SKM-1 treated with dmso at 0.1 percent for 144 hours (cell line): ENCODE results near the gene SPECC1L.

Experiments used
- DNase-seq: peaks from one replicate; lab custom pipeline; 2025; ENCODE audit not compliant: unreplicated experiment; lab: John Stamatoyannopoulos, UW

The SPECC1L gene

DNA sequence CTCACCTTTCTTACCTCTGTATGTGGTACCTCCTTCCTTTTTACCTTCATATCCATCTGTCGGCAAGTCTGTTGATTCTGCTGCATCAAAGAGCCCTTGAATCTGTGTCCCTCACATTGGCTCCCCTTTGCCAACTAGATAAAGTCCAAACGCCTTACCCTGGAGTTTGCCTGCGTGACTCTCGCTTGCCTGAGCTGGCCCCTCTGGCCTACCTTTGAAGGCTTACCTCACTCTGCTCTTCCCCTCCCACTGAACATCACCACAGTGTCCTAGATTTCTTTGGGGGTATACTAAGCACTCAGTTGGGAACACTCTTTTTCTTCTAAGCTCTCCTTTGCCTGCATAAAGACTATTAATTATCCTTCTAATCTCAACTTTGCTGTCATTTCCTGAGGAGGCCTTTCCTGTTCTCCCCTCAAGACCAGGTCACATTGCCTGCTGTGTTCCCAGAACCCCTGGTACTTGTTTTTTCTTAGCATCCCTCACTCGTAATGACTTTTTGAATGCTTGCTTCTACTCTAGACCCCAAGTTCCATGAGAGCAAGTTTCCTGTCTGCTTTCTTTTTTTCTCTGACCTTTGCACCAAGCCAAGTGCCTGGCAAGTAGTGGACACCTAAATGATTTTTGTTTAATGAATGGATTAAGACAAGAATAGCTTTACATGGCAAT is 89.0 kb downstream of the SPECC1L start:
- no peak for DNase-seq

DNA sequence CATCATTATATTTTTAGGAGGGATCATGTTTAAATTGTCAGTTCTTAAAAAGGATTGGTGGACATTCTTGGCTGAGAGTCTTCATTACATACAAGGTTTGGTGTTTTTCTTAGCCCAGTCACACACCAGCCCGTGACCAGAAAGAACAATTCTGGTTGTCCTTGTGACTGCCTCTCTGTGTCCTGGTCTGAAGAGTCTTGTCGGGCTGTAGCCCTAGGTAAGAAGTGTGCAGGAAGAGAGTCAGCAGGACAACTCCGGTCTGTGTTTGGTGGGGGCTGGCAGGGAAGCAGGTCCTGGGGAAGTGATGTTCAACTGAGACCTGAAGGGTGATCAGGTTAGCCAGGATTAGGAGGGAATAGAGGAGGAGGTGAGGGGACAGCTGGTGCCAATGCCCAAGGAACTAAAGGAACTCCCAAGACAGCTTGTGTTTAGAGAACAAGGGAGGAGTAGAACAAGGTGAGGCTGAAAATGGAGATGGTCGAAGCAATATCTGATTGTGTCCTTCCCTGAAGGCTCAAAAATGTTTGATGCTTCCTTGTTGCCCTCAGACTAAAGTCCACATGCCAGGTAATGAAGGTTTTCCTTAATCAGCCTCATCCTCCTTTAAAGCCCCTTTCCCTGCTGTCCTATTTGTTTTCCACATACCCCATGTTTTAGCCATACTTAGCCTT is 91.5 kb downstream of the SPECC1L start:
- DNase-seq = no peak

DNA sequence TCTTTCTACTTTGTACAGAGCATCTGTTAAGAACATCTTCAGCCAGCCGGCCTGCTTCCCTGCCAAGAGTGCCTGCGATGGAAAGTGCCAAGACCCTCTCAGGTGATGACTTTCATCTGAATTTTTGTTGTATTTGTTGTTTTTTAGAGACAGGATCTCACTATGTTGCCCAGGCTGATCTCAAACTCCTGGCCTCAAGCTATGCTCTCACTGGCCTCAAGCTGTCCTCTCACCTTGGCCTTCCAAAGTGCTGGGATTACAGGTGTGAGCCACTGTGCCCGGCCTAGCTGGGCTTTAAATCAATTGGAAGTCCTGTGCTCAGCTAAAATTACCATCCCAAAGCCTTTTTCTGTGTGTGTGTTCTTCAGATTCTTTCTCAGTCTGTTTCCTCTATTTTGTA is 92.6 kb downstream of the SPECC1L start:
- DNase-seq = no peak

DNA sequence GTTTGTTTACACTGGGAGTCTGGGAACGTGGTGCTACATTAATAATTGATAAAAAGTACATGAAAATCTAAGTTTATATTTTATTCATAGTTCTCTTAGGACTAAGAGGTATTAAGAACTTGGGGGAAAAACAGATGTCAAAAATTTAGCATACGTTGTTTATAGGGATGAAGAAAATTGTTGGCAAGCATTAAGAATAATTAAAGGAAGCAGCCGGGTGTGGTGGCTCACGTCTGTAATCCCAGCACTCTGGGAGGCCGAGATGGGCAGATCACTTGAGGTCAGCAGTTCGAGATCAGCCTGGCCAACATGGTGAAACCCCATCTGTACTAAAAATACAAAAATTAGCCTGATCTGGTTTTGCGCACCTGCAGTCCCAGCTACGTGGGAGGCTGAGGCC is 96.1 kb downstream of the SPECC1L start:
- DNase-seq = no peak

DNA sequence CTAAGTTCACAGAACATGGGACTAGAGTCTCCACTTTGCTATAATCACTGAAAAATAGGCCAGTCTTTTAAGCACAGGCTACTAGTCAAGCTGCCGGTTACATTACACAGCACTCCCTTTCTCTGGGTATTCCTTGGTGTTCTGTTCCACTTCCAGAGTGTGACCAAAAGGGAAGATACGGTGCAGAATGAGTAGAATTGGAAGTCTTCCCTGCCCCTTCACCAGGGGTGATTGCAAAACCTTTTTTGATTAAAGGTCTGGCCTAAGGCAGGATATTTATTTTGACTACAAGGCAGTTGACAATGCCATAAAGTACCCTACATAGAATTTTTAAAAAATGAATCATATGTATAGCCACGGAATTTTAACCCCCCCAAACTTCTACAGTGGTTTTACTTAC is 97.2 kb downstream of the SPECC1L start:
- DNase-seq = no peak

DNA sequence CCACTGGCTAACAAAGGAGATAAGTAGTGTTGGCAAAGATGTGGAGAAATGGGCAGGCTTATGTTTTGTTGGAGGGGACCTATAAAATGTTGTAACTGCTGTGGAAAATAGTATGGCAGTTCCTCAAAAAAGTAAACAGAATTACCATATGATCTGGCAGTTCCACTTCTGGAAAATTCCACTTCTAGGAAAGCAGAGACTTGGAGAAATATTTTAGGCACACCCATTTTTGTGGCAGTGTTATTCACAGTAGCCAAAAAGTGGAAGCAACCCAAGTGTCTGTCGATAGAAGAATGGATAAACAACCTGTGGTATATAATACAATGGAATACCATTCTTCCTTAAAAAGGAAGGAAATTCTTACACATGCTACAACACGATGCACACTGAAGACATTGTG is 99.8 kb downstream of the SPECC1L start:
- no peak for DNase-seq

DNA sequence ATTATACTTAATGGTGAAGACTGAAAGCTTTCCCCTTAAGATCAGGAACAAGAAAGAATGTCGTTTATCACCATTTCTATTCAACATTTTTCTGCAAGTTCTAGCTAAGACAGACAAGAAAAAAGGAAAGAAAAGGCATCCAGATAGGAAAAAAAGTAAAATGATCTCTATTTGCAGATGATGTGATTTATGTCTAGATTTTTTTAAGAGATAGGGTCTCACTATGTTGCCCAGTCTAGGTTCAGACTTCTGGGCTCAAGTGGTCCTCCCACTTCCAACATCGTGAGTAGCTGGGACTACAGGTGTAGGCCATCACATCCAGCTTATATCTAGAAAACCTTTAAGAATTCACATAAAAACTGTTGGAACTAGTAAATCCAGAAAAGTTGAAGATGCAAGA is 105.4 kb downstream of the SPECC1L start:
- DNase-seq = no peak

DNA sequence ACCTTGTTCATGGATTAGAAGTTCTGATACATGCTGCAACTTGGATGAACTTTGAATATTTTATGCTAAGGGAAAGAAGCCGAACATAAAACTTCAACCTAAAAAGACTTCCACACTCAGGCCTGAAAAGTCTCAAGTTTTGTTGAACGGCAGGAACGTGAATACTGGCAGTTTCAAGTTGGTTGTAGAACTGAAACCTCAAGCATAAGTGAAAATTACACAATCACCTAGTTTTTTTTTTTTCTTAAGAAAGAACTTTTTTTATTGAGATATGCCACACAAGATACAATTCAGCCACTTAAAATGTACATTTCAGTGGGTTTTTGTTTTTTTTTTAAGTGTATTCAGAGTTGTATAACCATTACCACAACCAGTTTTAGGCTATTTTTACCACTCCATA is 106.0 kb downstream of the SPECC1L start:
- DNase-seq = no peak

DNA sequence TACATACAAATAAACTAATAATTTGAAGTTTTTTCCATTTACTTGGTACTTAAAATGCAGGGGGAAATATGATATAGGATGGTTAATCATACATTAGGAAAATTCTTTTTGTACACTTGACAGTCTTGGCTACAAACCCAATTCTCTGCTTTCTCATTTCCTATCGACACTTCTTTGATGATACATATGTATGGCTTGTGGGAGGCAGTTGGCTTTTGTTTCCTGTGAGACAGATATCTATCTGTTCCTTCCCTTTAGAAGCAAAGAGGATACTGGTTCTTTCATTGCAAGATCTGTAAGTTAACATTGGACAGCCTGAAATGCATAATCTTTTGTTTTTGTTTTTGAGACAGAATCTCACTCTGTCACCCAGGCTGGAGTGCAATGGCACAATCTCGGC is 108.9 kb downstream of the SPECC1L start:
- no peak for DNase-seq

DNA sequence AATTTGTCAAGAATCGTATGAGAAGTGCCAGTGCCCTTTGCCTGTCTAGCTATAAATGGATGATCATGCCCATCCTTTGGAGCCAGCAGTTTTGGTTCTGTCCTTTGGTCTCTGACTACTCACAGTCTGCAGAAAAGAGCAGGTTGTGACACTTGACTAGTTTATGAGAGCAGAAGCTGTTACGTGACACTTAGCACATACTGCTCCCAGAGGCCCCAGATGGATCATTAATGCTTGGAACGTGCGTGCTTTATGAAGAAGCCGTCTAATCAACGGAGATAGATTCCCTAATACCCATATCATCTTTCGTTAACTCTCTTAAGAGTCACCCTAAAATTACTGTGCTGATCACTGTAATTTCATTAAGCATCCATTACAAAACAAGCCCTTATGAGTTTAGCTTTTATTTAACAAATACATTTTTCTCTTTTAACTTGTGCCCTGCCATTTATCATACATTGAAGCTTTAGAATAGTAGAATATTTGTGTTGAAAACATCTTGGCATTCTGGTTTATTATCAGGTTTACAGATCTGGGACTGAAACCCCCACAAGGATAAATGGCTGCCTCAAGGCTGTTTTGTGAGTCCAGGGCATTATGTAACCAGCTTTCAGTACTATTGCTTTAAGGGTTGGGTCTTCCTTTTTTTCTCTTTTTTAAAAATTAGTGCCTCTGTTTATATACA is 109.7 kb downstream of the SPECC1L start:
- no peak for DNase-seq

DNA sequence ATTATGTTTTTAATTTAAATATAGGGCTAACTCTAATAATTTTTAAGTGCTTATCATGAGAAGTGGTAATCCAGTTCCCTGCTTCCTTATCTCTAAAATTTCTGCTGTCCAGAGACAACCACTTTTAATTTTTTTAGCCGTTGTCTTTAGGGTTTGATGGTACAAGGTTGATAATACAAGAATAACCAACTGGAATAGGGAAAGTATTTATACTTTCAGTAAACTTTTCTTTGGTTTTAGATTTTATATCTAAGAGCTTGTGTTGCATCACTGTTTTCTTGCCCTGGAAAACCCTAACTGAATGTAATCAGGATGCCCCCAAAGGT is 110.2 kb downstream of the SPECC1L start:
- no peak for DNase-seq

DNA sequence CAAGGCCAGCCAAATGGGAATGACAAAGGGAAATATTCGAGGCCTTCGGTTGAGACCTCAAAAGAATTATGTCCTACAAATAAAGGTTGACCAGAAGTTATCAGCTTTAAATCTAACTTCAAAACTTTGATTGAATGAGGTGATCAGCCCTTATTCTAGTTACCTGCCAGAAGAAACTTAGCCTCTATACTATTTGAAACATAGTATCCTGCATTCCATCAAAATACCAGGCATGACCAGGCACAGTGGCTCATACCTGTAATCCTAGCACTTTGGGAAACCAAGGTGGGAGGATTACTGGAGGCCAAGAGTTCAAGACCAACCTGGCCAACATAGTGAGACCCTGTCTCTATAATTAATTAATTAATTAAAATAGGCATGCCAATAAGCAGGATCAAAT is 112.4 kb downstream of the SPECC1L start:
- no peak for DNase-seq

DNA sequence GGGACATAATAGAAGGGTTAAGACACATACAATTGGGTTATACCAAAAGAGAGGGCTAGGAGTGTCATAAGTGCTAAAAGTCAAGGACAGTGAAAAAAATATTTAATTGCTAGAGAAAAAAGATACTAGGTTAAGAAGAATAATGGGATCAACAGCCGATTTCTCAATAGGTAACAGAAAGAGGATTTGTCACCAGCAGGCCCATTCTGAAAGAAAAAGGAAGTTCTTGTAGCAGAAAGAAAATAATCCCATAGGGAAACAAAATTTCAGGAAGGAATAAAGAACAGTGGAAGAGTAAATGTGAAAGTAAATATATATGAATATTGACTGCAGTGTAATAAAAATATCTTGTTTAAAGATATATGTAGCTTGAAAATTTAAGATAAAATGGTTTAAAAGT is 113.5 kb downstream of the SPECC1L start:
- no peak for DNase-seq

DNA sequence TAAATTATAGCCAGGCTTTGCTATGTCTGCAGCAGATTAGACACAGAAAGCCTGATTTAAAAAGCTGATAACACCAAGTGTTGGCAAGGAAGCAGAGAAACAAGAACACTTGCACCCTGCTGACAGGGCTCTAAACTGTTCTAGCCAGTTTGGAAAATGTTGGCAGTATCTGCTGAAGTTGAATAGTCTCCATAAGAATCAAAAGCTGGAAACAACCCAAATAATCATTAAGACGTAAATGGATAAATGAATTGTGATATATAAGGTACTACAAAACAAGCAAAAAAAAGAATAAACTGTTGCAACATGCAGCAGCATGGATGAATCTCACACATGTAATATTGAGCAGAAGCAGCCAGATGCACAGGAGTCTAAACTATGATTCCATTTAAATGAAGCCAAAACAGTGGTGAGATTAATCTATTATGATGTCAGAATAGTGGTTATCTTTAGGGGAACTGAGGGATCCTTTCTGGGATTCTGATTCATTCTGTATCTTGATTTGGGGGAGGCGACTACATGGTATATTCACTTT is 116.4 kb downstream of the SPECC1L start:
- DNase-seq = no peak

DNA sequence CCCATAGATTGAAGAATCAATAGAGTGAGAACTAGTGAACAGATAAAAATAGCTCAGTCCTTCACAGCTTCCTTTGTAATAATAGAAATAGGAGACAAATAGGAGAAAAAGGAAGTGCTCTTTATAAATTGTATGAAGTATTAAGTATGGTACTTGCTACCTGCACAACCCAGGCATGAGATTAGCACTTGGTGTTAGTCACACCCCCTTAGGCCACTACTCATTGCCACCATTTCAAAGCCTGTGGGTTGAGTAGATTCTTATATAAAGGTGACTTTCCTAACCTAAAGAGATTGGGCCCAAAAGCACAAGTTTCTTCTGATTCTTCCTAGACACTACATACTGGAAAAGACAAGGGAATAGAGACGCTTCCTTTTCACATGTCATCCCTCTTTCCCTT is 119.0 kb downstream of the SPECC1L start:
- no peak for DNase-seq

DNA sequence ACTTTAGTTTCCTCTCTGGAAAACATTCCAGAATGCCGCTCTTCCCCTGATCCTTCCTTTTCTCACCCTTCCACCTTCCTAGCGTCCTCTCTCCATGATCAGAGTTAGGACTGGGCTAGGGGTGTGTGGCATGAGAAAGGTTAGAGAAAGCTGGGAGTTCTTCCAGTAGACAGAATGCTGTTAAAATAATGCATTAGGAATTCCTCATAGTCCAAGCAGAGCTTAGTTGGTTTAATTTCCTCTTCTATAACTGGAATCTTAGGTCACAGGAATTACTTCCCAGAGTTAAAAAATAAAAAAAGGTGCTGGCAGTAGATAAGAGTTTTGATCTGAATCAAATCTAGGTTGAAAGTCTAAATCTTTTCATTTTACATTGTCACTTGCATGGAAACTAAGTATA is 119.5 kb downstream of the SPECC1L start:
- no peak for DNase-seq

DNA sequence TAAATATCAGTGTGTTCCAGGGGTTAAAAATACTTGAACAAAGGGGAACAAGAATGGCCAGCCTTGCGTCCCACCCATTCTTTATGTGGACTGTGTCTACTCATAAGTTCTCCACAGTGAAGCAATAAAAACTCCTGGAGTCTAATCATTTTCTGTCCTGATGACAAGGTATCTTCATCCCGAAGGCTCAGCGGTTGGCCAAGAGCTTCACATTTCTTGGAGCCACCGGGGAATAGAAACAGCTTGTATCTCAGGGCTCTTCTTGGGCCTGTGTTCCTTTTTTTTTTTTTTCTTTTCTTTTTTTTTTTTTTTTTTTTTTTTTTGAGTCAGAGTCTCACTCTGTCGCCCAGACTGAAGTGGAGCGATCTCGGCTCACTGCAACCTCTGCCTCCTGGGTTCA is 119.9 kb downstream of the SPECC1L start:
- DNase-seq = no peak

DNA sequence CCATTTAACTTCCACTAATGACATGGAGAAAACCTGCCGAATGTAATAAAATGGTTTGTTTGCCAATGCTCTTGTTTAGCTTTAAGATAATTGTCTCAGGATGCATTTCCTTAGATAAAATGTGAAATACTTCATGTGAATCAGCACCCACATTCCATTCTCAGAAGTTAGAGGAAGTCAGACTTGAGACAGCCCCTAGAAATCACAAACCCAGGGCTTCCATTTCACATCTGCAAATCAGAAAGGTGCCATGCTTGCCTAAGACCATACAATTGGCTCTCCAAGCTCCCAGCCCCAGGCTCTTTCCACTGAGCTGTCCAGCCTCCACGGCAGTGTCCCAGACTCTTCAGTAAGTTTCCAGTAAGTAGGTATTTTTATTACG is 121.2 kb downstream of the SPECC1L start:
- DNase-seq = no peak

DNA sequence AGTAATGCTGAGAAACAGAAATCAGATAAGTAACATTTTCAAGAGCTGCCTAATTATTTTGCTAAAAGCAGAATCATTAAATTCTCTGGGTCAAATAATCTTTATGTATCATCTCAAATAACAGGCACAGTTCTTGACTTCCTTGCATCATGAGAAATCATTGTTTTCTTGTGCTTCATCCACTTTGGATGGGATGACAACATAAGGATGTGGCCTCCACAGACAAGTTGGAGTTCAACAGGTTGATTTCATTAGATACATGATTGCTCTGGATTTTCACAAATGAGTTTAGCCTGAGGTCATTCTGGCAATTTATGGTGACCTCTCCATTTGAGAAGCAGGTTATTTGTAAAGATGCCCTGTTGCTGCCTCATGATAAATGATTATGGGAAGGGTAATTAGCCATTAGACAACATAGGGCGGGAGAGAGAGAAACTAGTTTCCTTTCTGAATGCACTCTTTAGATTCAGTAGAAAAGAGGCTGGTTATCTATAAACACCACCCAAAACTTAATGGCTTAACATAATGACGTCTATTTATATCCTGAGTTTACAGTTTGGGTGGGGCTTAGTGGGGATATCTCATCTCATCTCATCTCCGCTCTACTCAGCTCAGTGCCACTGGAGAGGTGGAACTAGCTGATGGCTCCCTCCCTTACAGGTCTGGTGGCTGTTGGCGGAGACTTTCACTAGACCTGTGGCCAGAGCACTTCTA is 121.7 kb downstream of the SPECC1L start:
- no peak for DNase-seq

DNA sequence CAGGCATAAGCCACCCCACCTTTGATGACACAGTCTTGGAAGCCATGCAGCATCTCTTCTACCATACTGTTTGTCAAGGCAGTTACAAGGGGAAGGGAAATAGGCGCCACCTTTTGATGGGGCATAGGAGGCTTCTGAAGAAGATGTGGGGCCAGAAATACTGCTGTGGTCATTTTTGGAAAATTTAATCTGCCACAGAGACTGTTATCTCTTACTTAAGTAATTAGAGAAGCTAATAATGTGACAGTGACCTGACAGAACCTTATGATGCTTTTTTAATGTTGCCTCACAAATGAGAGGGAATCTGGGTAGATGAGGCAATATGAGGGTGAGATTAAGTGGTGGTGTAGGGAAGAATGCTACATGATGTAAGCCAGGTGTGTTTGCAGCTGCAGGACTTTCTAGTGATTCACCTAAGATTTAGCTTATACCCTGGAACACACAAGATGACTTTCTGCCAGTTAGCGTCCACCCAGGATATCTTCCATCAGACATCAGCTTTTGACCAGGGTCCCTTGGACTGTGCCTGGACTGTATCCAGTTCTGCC is 122.5 kb downstream of the SPECC1L start:
- no peak for DNase-seq

DNA sequence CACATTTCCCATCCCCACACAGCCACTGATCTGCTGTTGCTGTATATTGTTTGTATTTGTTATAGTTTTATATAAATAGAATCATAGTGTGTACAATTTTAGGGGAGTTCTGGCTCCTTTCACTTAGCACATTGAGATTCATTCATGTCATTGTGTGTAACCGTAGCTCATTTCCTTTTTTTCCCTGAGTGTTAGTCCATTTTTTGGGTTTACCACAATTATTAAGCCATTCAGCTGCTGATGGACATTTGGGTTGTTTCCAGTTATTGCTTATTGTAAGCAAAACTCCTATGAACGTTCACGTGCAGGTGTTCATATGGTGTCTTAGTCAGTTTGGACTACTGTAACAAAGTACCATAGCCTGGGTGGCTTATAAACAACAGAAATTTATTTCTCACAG is 123.2 kb downstream of the SPECC1L start:
- DNase-seq = no peak

DNA sequence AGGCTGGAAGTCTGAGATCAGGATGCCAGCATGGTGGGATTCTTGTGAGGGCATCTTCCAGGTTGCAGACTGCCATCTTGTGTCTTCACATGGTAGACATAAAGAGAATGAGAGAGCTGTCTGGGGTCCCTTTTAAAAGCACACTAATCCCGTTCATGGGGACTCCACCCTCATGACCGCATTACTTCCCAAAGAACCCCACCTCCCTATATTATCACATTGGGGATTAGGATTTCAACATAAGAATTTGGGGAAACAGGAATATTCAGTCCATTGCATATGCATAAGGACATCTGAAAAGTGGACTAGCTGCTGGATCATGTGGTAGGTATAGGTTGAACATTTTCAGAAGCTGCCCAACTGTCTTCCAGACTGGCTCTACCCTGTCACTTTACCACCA is 123.6 kb downstream of the SPECC1L start:
- DNase-seq = no peak
